ENCODE measurements around the gene OTOP2.
A peak's percentile ranks its signal among the peaks of the same experiment; 100 is the strongest.
"Not testable (repeated sequence)": the region's sequence is repeated elsewhere in the genome, so short reads cannot be mapped to it uniquely, and the experiment has no call there.

OTOP2 gene

DNA sequence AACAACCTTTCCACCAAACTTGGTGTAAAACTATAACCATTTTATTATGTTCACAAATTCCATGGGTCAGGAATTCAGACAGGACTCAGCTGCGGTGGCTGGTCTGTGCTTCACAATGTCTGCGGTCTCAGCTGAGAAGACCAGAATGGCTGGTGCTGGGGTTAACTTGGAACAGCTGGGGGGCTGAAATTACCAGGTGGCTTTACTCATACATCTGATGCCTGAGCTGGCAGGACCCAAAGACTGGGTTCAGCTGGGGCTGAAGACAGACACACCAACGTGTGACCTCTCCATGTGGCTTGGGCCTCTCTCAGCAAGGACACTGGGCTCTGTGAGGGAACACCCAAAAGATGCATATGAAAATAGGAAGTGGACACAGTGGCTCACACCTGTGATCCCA, 54.2 kb downstream of the OTOP2 start:
- no peak overlapping the region for H3K4me3 ChIP-seq (ENCODE audit: low read length)
- no peak for DNase-seq (ENCODE audit: low read depth)
- TF ChIP-seq, protein P1, sequence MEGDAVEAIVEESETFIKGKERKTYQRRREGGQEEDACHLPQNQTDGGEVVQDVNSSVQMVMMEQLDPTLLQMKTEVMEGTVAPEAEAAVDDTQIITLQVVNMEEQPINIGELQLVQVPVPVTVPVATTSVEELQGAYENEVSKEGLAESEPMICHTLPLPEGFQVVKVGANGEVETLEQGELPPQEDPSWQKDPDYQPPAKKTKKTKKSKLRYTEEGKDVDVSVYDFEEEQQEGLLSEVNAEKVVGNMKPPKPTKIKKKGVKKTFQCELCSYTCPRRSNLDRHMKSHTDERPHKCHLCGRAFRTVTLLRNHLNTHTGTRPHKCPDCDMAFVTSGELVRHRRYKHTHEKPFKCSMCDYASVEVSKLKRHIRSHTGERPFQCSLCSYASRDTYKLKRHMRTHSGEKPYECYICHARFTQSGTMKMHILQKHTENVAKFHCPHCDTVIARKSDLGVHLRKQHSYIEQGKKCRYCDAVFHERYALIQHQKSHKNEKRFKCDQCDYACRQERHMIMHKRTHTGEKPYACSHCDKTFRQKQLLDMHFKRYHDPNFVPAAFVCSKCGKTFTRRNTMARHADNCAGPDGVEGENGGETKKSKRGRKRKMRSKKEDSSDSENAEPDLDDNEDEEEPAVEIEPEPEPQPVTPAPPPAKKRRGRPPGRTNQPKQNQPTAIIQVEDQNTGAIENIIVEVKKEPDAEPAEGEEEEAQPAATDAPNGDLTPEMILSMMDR (conservative IDR thresholded peaks at IDR 0.05; ENCODE audit: low read depth, low read length): no peak

DNA sequence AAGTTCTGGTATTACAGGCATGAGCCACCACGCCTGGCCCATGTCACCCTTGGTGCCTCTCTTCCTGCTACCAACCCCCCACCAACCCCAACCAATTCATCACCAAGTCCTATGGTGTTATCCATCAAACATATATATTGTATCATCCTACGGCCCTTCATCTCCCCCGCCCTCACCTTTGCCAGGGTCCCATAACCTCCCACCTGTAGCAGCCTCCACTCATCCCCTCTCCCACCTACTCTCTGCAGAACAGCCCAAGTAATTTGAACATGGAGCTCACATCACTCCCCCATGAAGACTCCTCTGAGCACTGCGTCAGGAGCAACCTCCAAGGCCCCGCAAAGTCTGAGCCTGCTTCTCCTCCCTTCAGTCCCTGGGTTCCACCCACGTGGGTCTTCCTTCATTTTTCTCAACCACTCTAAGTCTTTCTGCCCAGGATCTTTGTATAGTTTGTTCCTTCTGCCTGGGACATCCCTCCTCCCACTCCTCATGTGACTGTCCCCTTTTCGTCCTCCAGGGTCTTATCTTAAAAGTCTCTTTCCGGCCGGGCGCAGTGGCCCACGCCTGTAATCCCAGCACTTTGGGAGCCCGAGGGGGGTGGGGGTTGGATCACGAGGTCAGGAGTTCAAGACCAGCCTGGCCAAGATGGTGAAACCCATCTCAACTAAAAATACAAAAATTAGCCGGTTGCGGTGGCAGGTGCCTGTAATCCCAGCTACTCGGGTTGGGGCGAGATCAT, 55.5 kb downstream of the OTOP2 start:
- TF ChIP-seq, protein P1 (conservative IDR thresholded peaks at IDR 0.05; ENCODE audit: low read depth, low read length): no peak

DNA sequence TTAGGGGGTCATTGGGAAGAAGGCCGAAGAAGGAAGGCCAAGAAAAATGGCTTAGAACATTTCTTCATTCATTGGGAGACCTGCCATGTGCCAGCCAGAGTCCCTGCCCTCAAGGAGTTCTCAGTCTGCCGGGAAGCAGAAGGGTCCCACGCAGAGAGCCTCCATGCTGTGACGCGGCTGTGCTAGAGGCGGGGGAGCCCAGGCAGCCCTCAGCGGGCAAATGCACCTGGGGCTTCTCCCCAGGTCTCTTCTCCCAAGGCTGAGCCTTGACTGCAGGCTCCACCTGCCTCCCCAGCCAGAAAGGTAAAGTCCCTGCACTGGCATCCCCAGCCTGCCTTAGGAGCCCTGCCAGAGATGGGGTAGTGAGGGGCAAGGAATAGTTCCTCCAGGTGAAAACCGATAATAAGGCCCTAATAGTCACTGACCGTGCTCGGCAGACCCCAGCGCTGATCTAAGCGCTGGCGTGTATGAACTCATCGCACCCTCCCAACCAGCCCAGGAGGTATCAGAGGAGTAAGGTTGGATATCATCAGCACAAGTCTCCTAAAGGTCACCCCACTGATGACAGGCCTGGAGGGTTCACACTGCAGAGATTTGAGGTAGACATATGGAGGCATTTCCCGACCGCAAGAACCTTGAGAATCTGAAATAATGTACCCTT, 57.4 kb downstream of the OTOP2 start:
- peak overlapping the region; percentile 68 for H3K4me3 ChIP-seq (ENCODE audit: low read length)
- TF ChIP-seq, protein P1 (conservative IDR thresholded peaks at IDR 0.05; ENCODE audit: low read depth, low read length): no peak
- no peak for DNase-seq (ENCODE audit: low read depth)

More for the DNA sequence above, 55.5 kb downstream of the OTOP2 start:
- H3K4me3 ChIP-seq (ENCODE audit: low read length): no peak overlapping the region
- no peak for DNase-seq (ENCODE audit: low read depth)

DNA sequence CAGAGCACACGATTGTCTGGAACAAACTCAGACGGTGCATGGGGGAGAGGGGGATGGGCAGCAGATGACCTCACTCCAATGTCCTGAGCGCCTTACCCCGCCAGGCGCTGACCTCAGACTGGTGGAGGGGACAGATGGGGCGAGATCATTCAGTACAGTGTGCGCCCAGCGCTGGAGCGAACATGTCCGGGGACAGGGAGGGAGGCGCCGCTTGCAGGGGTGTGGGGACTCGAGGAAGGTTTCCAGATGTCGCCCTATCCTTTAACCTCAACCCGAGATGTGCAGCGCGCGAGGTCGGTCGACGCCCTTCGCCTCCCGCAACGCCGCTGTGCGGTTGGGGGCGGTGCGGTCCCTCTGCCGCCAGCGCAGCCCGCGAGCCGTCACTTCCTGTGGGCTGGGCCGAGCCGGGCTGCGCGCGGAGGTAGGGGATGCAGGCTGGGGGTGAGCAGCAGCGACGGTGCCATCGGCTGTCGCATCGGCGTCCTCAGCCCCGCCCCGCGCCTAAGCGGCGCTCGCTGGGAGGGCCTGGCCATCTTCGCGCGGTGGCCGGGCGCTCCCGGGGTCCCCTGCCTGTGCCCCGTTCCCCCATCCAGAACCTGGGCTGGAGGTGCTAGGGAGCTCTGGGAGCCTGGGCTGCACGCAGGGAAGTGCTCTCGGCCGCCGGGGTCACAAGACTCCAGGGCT, 58.0 kb downstream of the OTOP2 start:
- no peak for DNase-seq (ENCODE audit: low read depth)
- TF ChIP-seq, protein P1 (conservative IDR thresholded peaks at IDR 0.05; ENCODE audit: low read depth, low read length): no peak
- H3K4me3 ChIP-seq (ENCODE audit: low read length): peak overlapping the region; percentile 68

DNA sequence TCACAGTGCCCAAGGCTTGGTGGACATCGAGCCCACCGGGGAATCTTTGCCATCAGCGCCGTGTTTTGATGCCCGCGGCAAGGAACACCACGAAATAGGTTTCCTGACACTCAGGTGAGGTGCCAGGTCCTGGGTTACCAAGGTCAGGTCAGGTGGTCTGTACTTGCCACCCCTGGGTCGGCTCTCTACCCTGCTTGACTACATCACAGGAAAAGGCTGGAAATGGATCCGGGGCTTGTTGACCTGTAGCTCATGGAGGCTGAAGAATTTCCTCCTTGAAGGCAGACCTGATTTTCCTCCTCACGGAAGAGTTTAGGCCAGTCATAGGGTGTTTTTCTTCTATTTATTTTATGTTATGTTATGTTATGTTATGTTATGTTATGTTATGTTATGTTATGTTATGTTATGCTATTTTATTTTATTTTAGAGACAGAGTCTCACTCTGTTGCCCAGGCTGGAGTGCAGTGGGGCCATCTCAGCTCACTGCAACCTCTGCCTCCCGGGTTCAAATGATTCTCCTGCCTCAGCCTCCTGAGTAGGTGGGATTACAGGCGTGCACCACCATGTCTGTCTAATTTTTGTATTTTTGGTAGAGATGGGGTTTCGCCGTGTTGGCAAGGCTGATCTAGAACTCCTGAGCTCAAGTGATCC, 58.7 kb downstream of the OTOP2 start:
- DNase-seq (ENCODE audit: low read depth): not testable (repeated sequence)
- peak overlapping the region; percentile 68 for H3K4me3 ChIP-seq (ENCODE audit: low read length)

Data from retinal pigment epithelial cell (primary cell).